HG03095 (cell line): ENCODE results near the gene CLDN25.

Source experiments
- ATAC-seq: cut with Tn5 transposase; IDR thresholded peaks from one replicate; pipeline ENCODE4 v1.9.1; 2021; ENCODE audit warnings: moderate library complexity; ENCODE audit not compliant: unreplicated experiment

CLDN25 gene

GRCh38 chr11:113806406-113806805, 26.8 kb downstream of the CLDN25 start:
- ATAC-seq, result no peak

GRCh38 chr11:113808931-113809330, 29.3 kb downstream of the CLDN25 start:
- ATAC-seq, result no peak

GRCh38 chr11:113814181-113814580, 34.6 kb downstream of the CLDN25 start:
- ATAC-seq, result no peak

GRCh38 chr11:113817162-113817561, 37.6 kb downstream of the CLDN25 start:
- ATAC-seq, result no peak

GRCh38 chr11:113817626-113818025, 38.0 kb downstream of the CLDN25 start:
- no peak for ATAC-seq

GRCh38 chr11:113818426-113818825, 38.8 kb downstream of the CLDN25 start:
- ATAC-seq, result no peak

- no peak for ATAC-seq
These were observed 47.9 kb downstream of the CLDN25 start for GRCh38 chr11:113827477-113827876.

- ATAC-seq, result no peak
These were observed 48.6 kb downstream of the CLDN25 start for GRCh38 chr11:113828191-113828590.

GRCh38 chr11:113829751-113830150, 50.2 kb downstream of the CLDN25 start:
- ATAC-seq, result no peak
